Measurements from ENCODE around the gene MARVELD1. TPM values are rescaled to one million over a fixed set of nuclear protein-coding genes. Genes with fewer than 3 reads are reported as not detected.

The MARVELD1 gene
- 1 to 10 TPM; 1.1 to 2.0 TPM for total RNA-seq
- under 1 TPM; 0.06 to 0.30 (median 0.27) TPM for polyA plus RNA-seq
- 0.67 to 2.4 (median 0.98) reads per million in 6 experiments for total RNA-seq

- Mint-ChIP-seq H3K4me3 (peak within 1 kb of the TSS; percentile 94 to 100 (median 98)), H3K36me3 (no peaks in the 10 kb centered on the region), H3K27ac (peak within 1 kb of the TSS; percentile 19 to 94 (median 83)), H3K9me3 (no peaks in the 10 kb centered on the region), H3K4me1 (peaks cover 6 to 20% (median 14%) of the 10 kb centered on the region in 4 donors), H3K27me3 (peaks cover 7 to 39% (median 13%) of the 10 kb centered on the region in 5 donors)
- POLR2A ChIA-PET, result interaction anchor here (0.6 to 2.7 kb wide), 4 partner anchors 10 to 30 kb away, joined by 3 to 13 read pairs (median 7); partner anchors contain the start of genes AVPI1 and ZFYVE27
- peak in 1 of 2 donors; percentile 3 for ATAC-seq
- DNase-seq, result peak in 1 of 10 donors; percentile 10
These were observed at the start of gene MARVELD1 for GRCh38 chr10:97713339-97713825. Gene MARVELD1, plus strand, starts transcription at chr10:97713730. Its CDS starts 147 bp downstream, at chr10:97713877.

- POLR2A ChIA-PET, result no interaction called here
- Mint-ChIP-seq H3K27me3 (no peaks in the 10 kb centered on the region), H3K4me1 (peaks cover 0 to 4% (median 2%) of the 10 kb centered on the region in 4 donors), H3K27ac (no peak overlapping the region), H3K9me3 (no peaks in the 10 kb centered on the region), H3K36me3 (peaks cover 0 to 63% (median 16%) of the 10 kb centered on the region in 3 donors), H3K4me3 (no peak overlapping the region)
- DNase-seq, result no peak
- no peak for ATAC-seq
These were observed 49.2 kb upstream of the MARVELD1 start for GRCh38 chr10:97664282-97664850.

- no peak overlapping the region for H3K27ac Mint-ChIP-seq
- peaks cover 0 to 4% (median 1%) of the 10 kb centered on the region in 4 donors for H3K4me1 Mint-ChIP-seq
- peaks cover 0 to 63% (median 14%) of the 10 kb centered on the region in 3 donors for H3K36me3 Mint-ChIP-seq
- H3K4me3 Mint-ChIP-seq, result no peak overlapping the region
- no peaks in the 10 kb centered on the region for H3K27me3 Mint-ChIP-seq
- ATAC-seq (no peak), DNase-seq (no peak)
- POLR2A ChIA-PET, result no interaction called here
- no peaks in the 10 kb centered on the region for H3K9me3 Mint-ChIP-seq
These were observed 46.5 kb upstream of the MARVELD1 start for GRCh38 chr10:97666992-97667391.

DNA sequence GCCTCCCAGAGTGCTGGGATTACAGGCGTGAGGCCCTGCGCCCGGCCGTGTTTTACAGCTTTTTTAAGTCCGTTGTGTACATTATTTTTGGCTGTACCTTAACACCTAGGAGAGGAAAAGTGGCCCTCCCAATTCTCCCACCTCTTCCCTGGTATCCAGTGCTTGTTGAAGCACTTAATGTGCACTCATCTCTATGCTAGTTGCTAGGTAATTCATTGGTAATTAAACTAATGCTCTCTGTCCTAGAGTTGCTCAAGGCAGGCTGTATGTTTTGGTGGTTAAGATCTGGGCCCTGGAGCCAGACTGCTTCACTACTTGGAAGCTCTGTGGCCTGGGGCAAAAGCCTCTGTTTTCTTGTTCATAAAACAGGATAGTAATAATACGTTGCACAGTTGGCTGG is 46.1 kb upstream of the MARVELD1 start:
- Mint-ChIP-seq H3K4me1 (peaks cover 0 to 4% (median 1%) of the 10 kb centered on the region in 4 donors), H3K27ac (peak overlapping the region in 3 of 10 donors; percentile 34 to 81 (median 52)), H3K9me3 (no peaks in the 10 kb centered on the region), H3K4me3 (no peak overlapping the region), H3K27me3 (no peaks in the 10 kb centered on the region), H3K36me3 (peaks cover 0 to 61% (median 14%) of the 10 kb centered on the region in 3 donors)
- POLR2A ChIA-PET, result no interaction called here
- DNase-seq (no peak), ATAC-seq (no peak)

GRCh38 chr10:97669571-97669970 is 44.0 kb upstream of the MARVELD1 start:
- no peaks in the 10 kb centered on the region for H3K9me3 Mint-ChIP-seq
- peaks cover 0 to 65% (median 16%) of the 10 kb centered on the region in 3 donors for H3K36me3 Mint-ChIP-seq
- H3K27me3 Mint-ChIP-seq, result no peaks in the 10 kb centered on the region
- no peak for ATAC-seq
- peaks cover 0 to 4% (median 1%) of the 10 kb centered on the region in 4 donors for H3K4me1 Mint-ChIP-seq
- H3K4me3 Mint-ChIP-seq, result no peak overlapping the region
- POLR2A ChIA-PET, result interaction anchor here (0.8 to 1.5 kb wide), 2 partner anchors 10 to 121 kb away, joined by 3 read pairs; no protein-coding TSS in a partner anchor
- peak overlapping the region in 3 of 10 donors; percentile 25 to 27 (median 25) for H3K27ac Mint-ChIP-seq
- no peak for DNase-seq

GRCh38 chr10:97673736-97674525 is 39.6 kb upstream of the MARVELD1 start:
- Mint-ChIP-seq H3K4me1 (peaks cover 0 to 5% (median 0%) of the 10 kb centered on the region in 4 donors), H3K36me3 (peaks cover 0 to 47% (median 10%) of the 10 kb centered on the region in 3 donors), H3K9me3 (no peaks in the 10 kb centered on the region), H3K27ac (peak overlapping the region in 1 of 10 donors; percentile 44), H3K4me3 (no peak overlapping the region), H3K27me3 (no peaks in the 10 kb centered on the region)
- ATAC-seq, result no peak
- POLR2A ChIA-PET, result interaction anchor here (1.0 to 1.5 kb wide), 2 partner anchors 13 to 63 kb away, joined by 3 to 4 read pairs; partner anchors contain the start of genes AVPI1 and ZFYVE27
- DNase-seq, result no peak

DNA sequence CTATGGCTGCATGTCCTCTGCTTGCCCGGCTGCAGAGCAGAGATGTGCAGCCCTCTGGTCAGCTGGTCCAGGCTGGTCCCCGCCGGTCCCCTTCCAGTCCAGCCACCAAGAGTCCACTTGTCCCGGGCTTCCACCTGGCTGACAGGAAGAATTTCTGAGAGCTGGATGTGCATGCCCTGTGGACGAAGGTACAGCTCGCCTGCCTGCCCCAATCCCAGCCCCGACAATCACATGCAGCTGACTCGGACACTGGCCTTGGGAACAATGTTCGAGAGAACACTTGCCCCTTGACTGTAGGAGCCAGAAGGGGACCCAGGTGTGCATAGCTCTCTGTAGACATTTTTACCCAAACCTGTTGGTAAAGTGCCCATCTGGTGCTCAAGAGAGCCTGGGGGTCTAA is 38.3 kb upstream of the MARVELD1 start:
- POLR2A ChIA-PET, result interaction anchor here (0.8 to 1.7 kb wide), 3 partner anchors 13 to 61 kb away, joined by 3 to 4 read pairs (median 4); partner anchors contain the start of gene ZFYVE27
- Mint-ChIP-seq H3K27ac (peak overlapping the region in 1 of 10 donors; percentile 44), H3K9me3 (no peaks in the 10 kb centered on the region), H3K4me1 (peaks cover 0 to 5% (median 0%) of the 10 kb centered on the region in 4 donors), H3K27me3 (no peaks in the 10 kb centered on the region), H3K4me3 (no peak overlapping the region), H3K36me3 (peaks cover 0 to 42% (median 10%) of the 10 kb centered on the region in 3 donors)
- ATAC-seq, result no peak
- no peak for DNase-seq

DNA sequence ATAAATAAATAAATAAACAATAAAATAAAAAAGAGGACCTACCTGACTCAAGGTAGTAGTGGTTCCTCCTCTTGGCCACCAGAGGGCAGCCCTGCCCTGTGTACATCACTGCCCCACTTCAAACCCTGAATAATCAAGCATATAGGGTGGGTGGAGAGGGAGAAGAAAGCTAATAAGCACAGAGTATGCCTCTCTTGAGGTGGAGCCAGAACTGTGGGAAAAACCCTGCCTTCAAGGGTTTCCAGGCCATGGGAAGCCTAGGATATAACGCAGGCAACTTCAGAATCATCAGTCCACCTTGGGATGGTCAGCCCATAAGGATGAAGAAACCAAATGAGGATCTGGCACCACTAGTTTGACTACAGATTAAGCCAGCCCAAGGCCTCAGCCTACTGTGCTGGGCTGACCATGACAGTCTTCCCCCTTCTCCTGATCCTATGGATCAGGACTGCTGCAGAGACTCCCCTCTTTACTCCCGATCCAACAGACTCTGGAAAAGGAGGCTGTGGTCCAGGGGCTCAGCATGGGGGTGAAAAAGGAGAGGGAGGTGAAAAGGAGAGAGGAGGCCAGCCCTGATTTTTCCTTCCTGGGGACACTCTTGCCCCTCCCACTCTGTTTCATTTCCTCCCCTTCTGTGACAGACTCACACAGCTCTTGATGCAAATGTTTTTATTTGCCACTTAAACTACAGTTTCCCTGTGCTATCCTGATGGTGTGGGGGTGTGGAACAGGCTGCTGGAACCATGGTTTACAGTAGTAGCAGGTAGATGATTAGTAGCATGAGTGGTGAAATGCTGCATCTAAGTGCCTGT is 36.6 kb upstream of the MARVELD1 start:
- POLR2A ChIA-PET, result interaction anchor here (0.9 to 2.2 kb wide), 4 partner anchors 10 to 60 kb away, joined by 3 to 9 read pairs (median 4); partner anchors contain the start of genes AVPI1 and ZFYVE27
- peaks cover 0 to 29% (median 10%) of the 10 kb centered on the region in 3 donors for H3K36me3 Mint-ChIP-seq
- DNase-seq (peak; percentile 31 to 72 (median 53)), ATAC-seq (peak; percentile 88 to 94)
- peaks cover 0 to 5% (median 0%) of the 10 kb centered on the region in 4 donors for H3K4me1 Mint-ChIP-seq
- H3K4me3 Mint-ChIP-seq, result no peak overlapping the region
- H3K27me3 Mint-ChIP-seq, result no peaks in the 10 kb centered on the region
- no peaks in the 10 kb centered on the region for H3K9me3 Mint-ChIP-seq
- H3K27ac Mint-ChIP-seq, result peak overlapping the region in 2 of 10 donors; percentile 79 to 80

- H3K4me1 Mint-ChIP-seq, result peaks cover 0 to 8% (median 5%) of the 10 kb centered on the region in 4 donors
- DNase-seq (no peak), ATAC-seq (no peak)
- H3K4me3 Mint-ChIP-seq, result no peak overlapping the region
- POLR2A ChIA-PET, result interaction anchor here (0.6 to 1.0 kb wide), 3 partner anchors 10 to 448 kb away, joined by 3 read pairs; no protein-coding TSS in a partner anchor
- H3K36me3 Mint-ChIP-seq, result peaks cover 0 to 9% (median 4%) of the 10 kb centered on the region in 3 donors
- no peaks in the 10 kb centered on the region for H3K9me3 Mint-ChIP-seq
- no peak overlapping the region for H3K27ac Mint-ChIP-seq
- no peaks in the 10 kb centered on the region for H3K27me3 Mint-ChIP-seq
These were observed 33.9 kb upstream of the MARVELD1 start for GRCh38 chr10:97679594-97679993.

- Mint-ChIP-seq H3K27ac (no peak overlapping the region), H3K27me3 (no peaks in the 10 kb centered on the region), H3K36me3 (no peaks in the 10 kb centered on the region), H3K9me3 (no peaks in the 10 kb centered on the region), H3K4me1 (peaks cover 3 to 24% (median 16%) of the 10 kb centered on the region in 4 donors), H3K4me3 (no peak overlapping the region)
- ATAC-seq (no peak), DNase-seq (no peak)
- POLR2A ChIA-PET, result interaction anchor here (0.7 to 1.3 kb wide), 2 partner anchors 55 to 351 kb away, joined by 3 to 4 read pairs; partner anchors contain the start of gene ZFYVE27
These were observed 31.5 kb upstream of the MARVELD1 start for GRCh38 chr10:97682042-97682441.

DNA sequence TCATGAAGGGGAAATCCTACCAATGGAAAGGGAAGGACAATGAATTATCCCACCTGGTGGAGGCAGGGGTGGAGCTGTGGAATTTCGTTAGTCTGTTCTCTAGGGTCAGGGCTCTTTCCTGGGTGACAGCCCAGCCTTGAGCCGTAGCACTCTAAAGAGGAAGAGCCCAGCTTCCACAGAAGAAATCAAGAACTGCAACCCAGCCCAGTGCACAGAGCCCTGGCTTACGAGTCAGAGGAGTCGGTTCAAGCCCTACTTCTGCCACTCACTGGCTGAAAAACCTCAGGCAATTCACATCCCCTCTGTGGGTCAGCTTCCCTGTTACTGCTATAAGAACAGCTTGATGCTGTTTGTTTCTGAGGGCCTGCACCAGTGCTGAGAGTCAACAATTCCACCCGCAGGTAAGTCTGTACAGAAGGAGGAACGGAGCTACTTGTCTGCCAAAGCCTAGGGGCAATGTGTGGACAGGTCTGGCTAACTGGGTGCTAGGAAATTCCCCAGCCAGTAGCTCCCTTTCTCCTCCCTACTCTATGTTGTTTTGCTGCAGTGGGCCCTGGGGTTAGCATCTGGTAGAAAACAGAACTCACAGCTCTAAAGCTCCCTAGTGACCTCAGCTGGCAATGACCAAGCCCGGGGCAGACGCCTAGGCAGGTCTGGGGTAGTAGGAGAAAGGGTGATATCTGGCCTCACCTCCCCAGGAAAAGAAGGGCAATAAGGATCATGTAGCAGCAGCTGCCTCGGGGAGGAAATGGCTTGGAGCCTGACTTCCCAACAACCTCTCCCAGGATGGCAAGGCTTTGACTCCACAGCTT is 29.8 kb upstream of the MARVELD1 start:
- ATAC-seq, result no peak
- peaks cover 8 to 33% (median 24%) of the 10 kb centered on the region in 4 donors for H3K4me1 Mint-ChIP-seq
- peak overlapping the region in 3 of 10 donors; percentile 16 to 50 (median 20) for H3K27ac Mint-ChIP-seq
- H3K27me3 Mint-ChIP-seq, result no peaks in the 10 kb centered on the region
- H3K4me3 Mint-ChIP-seq, result no peak overlapping the region
- POLR2A ChIA-PET, result interaction anchor here (0.6 kb wide), 1 partner anchor 203 kb away, joined by 3 read pairs; no protein-coding TSS in a partner anchor
- DNase-seq, result no peak
- H3K9me3 Mint-ChIP-seq, result no peaks in the 10 kb centered on the region
- H3K36me3 Mint-ChIP-seq, result no peaks in the 10 kb centered on the region
